Astrocyte (in vitro differentiated cells and primary cell): ENCODE data around the gene C16orf86. TPM values are rescaled to one million over a fixed set of nuclear protein-coding genes. Genes with fewer than 3 reads are reported as not detected.

Experiments used
- DNase-seq: peaks from one replicate; pipeline ENCODE4 v3.0.0-alpha.2; 2010; ENCODE audit warnings: low read depth
- FAIRE-seq: peaks from 2 replicates; lab custom pipeline; 2011; peaks lifted over from hg19 to GRCh38; lab: Jason Lieb, UNC
- H2AFZ ChIP-seq: 2 replicates; pipeline ENCODE4 v1.6.0; 2012; ENCODE audit warnings: low read depth, low read length, inconsistent platforms
- H3K27ac ChIP-seq: 2 replicates; pipeline ENCODE4 v1.5.1; 2011; ENCODE audit warnings: low read depth, low read length, inconsistent platforms
- H3K27me3 ChIP-seq: 2 replicates; pipeline ENCODE4 v1.6.0; 2011; ENCODE audit warnings: low read length, inconsistent platforms; ENCODE audit not compliant: insufficient read depth
- H3K36me3 ChIP-seq: 2 replicates; pipeline ENCODE4 v1.5.1; 2011; ENCODE audit warnings: low read length, inconsistent platforms; ENCODE audit not compliant: insufficient read depth
- H3K4me1 ChIP-seq: 2 replicates; pipeline ENCODE4 v1.5.1; 2011; ENCODE audit warnings: low read length, inconsistent platforms; ENCODE audit not compliant: insufficient read depth
- H3K4me2 ChIP-seq: 2 replicates; pipeline ENCODE4 v1.6.0; 2012; ENCODE audit warnings: low read length, inconsistent platforms
- H3K4me3 ChIP-seq: 2 replicates; pipeline ENCODE4 v1.5.1; 2011; ENCODE audit warnings: low read depth, mild to moderate bottlenecking, low read length, inconsistent platforms; ENCODE audit not compliant: insufficient read depth
- H3K79me2 ChIP-seq: 2 replicates; pipeline ENCODE4 v1.6.0; 2012; ENCODE audit warnings: mild to moderate bottlenecking, low read length, inconsistent platforms; ENCODE audit not compliant: insufficient read depth
- H3K9ac ChIP-seq: 2 replicates; pipeline ENCODE4 v1.6.0; 2012; ENCODE audit warnings: mild to moderate bottlenecking, low read length, inconsistent platforms
- H3K9me3 ChIP-seq: 2 replicates; pipeline ENCODE4 v1.5.1; 2012; ENCODE audit warnings: low read depth, mild to moderate bottlenecking, low read length, inconsistent platforms; ENCODE audit not compliant: insufficient read depth
- H4K20me1 ChIP-seq: 2 replicates; pipeline ENCODE4 v1.6.0; 2012; ENCODE audit warnings: low read length, inconsistent platforms; ENCODE audit not compliant: insufficient read depth
- H3K27ac Mint-ChIP-seq: one replicate; pipeline ENCODE4 v1.8.0; 2021; ENCODE audit warnings: mild to moderate bottlenecking, mixed read lengths; ENCODE audit not compliant: unreplicated experiment
- H3K27me3 Mint-ChIP-seq: one replicate; pipeline ENCODE4 v1.8.0; 2021; ENCODE audit warnings: low read depth, mixed read lengths; ENCODE audit not compliant: unreplicated experiment
- H3K36me3 Mint-ChIP-seq: one replicate; pipeline ENCODE4 v1.8.0; 2021; ENCODE audit warnings: low read depth, mixed read lengths; ENCODE audit not compliant: unreplicated experiment
- H3K4me1 Mint-ChIP-seq: one replicate; pipeline ENCODE4 v1.8.0; 2021; ENCODE audit warnings: low read depth, mixed read lengths; ENCODE audit not compliant: unreplicated experiment
- H3K4me3 Mint-ChIP-seq: one replicate; pipeline ENCODE4 v1.8.0; 2021; ENCODE audit warnings: mild to moderate bottlenecking, moderate library complexity, mixed read lengths; ENCODE audit not compliant: unreplicated experiment
- H3K9me3 Mint-ChIP-seq: one replicate; pipeline ENCODE4 v1.8.0; 2021; ENCODE audit warnings: mild to moderate bottlenecking, mixed read lengths; ENCODE audit not compliant: unreplicated experiment
- CTCF ChIP-seq: IDR thresholded peaks from 2 replicates; pipeline ENCODE4 v1.5.1; 2011; ENCODE audit warnings: low read depth, mild to moderate bottlenecking, inconsistent platforms, low read length, moderate library complexity; ENCODE audit not compliant: insufficient read depth
- EZH2 ChIP-seq: IDR thresholded peaks from 2 replicates; pipeline ENCODE4 v1.6.1; 2012; ENCODE audit warnings: mild to moderate bottlenecking, low read length, inconsistent platforms; ENCODE audit not compliant: insufficient read depth
- total RNA-seq: library from RNA; stranded (reverse); gene quantifications from 2 replicates; pipeline ENCODE4 v1.2.1, GENCODE V29; 2021

C16orf86 gene
- total RNA-seq, 1 donor from 2014 or later, result 0.32 TPM

GRCh38 chr16:67674851-67675578 lies 8.4 kb downstream of the C16orf86 start:
- Histone ChIP-seq H3K9me3 (no peaks in the 10 kb centered on the region), H2AFZ (no peak overlapping the region), H3K27ac (no peak overlapping the region), H3K4me3 (no peak overlapping the region), H3K4me1 (peaks cover 7% of the 10 kb centered on the region), H4K20me1 (peaks cover 7% of the 10 kb centered on the region), H3K9ac (no peak overlapping the region), H3K36me3 (no peaks in the 10 kb centered on the region), H3K27me3 (no peaks in the 10 kb centered on the region), H3K79me2 (no peaks in the 10 kb centered on the region), H3K4me2 (no peak overlapping the region)
- Mint-ChIP-seq H3K36me3 (peaks cover 9% of the 10 kb centered on the region), H3K4me1 (no peaks in the 10 kb centered on the region), H3K9me3 (no peaks in the 10 kb centered on the region), H3K27me3 (no peaks in the 10 kb centered on the region), H3K27ac (no peak overlapping the region), H3K4me3 (no peak overlapping the region)
- FAIRE-seq (no peak), DNase-seq (no peak)
- TF ChIP-seq CTCF, result no peak
- no peak for TF ChIP-seq EZH2

- Histone ChIP-seq H3K36me3 (no peaks in the 10 kb centered on the region), H3K4me3 (no peak overlapping the region), H2AFZ (no peak overlapping the region), H3K27me3 (no peaks in the 10 kb centered on the region), H4K20me1 (peaks cover 7% of the 10 kb centered on the region), H3K9ac (no peak overlapping the region), H3K9me3 (no peaks in the 10 kb centered on the region), H3K27ac (no peak overlapping the region), H3K4me1 (peaks cover 7% of the 10 kb centered on the region), H3K79me2 (no peaks in the 10 kb centered on the region), H3K4me2 (no peak overlapping the region)
- H3K27me3 Mint-ChIP-seq, result no peaks in the 10 kb centered on the region
- no peak for FAIRE-seq
- H3K9me3 Mint-ChIP-seq, result no peaks in the 10 kb centered on the region
- TF ChIP-seq CTCF (no peak), EZH2 (no peak)
- H3K4me3 Mint-ChIP-seq, result no peak overlapping the region
- H3K36me3 Mint-ChIP-seq, result peaks cover 13% of the 10 kb centered on the region
- H3K4me1 Mint-ChIP-seq, result no peaks in the 10 kb centered on the region
- DNase-seq, result no peak
- H3K27ac Mint-ChIP-seq, result no peak overlapping the region
Measured at GRCh38 chr16:67675579-67675935, 8.9 kb downstream of the C16orf86 start.

GRCh38 chr16:67675999-67676398 lies 9.4 kb downstream of the C16orf86 start:
- Histone ChIP-seq H3K27ac (no peak overlapping the region), H3K4me1 (peaks cover 7% of the 10 kb centered on the region), H3K79me2 (no peaks in the 10 kb centered on the region), H3K9me3 (no peaks in the 10 kb centered on the region), H3K4me2 (no peak overlapping the region), H4K20me1 (peaks cover 7% of the 10 kb centered on the region), H3K9ac (no peak overlapping the region), H3K36me3 (no peaks in the 10 kb centered on the region), H3K4me3 (no peak overlapping the region), H3K27me3 (no peaks in the 10 kb centered on the region), H2AFZ (no peak overlapping the region)
- TF ChIP-seq EZH2, result no peak
- TF ChIP-seq CTCF, result no peak
- Mint-ChIP-seq H3K36me3 (peaks cover 13% of the 10 kb centered on the region), H3K27ac (no peak overlapping the region), H3K4me3 (no peak overlapping the region), H3K9me3 (no peaks in the 10 kb centered on the region), H3K27me3 (no peaks in the 10 kb centered on the region), H3K4me1 (no peaks in the 10 kb centered on the region)
- FAIRE-seq, result no peak
- DNase-seq, result no peak
